HepG2 (cell line): Measurements from ENCODE around the gene UXS1. TPM values are rescaled to one million over a fixed set of nuclear protein-coding genes. Genes with fewer than 3 reads are reported as not detected.
"Not testable (repeated sequence)": the region's sequence is repeated elsewhere in the genome, so short reads cannot be mapped to it uniquely, and the experiment has no call there.

Experiments
- ATAC-seq: fragments of 200-7000 bp; cut with Tn5 transposase; 3 replicates; pipeline ENCODE4 v1.9.1; 2020; ENCODE audit warnings: mild to moderate bottlenecking, moderate library complexity
- BruUV-seq: library from RNA; stranded (reverse); fragments of 400-500 nt; replicated peaks from 2 replicates; lab custom pipeline; 2021; lab: Mats Ljungman, UMichigan
- CTCF ChIA-PET: fragments of 300-600 bp; formaldehyde crosslinking; extraction: SDS; loops from one replicate; lab custom pipeline; 2021; ENCODE audit warnings: low total read pairs, inconsistent platforms, low intra/inter-chr PET ratio; lab: Yijun Ruan, JAX
- POLR2A ChIA-PET: fragments of 350-600 bp; sonication (Branson Sonifier 250); formaldehyde crosslinking; loops from one replicate; lab custom pipeline; 2020; ENCODE audit warnings: antibody characterized with exemption, inconsistent platforms; lab: Yijun Ruan, JAX
- DNase-seq: peaks from one replicate; pipeline ENCODE4 v3.0.0-alpha.2; 2015; ENCODE audit warnings: low spot score
- FAIRE-seq: peaks from 3 replicates; lab custom pipeline; 2011; peaks lifted over from hg19 to GRCh38; lab: Jason Lieb, UNC
- H2AFZ ChIP-seq: one replicate; pipeline ENCODE4 v1.6.1; 2011; ENCODE audit warnings: low read length, inconsistent platforms
- H3K27ac ChIP-seq: fragments of 300-600 bp; 3 replicates; pipeline ENCODE4 v1.8.0; 2011; ENCODE audit warnings: mixed run types, mild to moderate bottlenecking, mixed read lengths, low read length, inconsistent platforms; ENCODE audit not compliant: insufficient read depth; ENCODE audit errors: extremely low read length
- H3K27me3 ChIP-seq, 2 experiments: fragments of 200-600 bp in 1 of 2; 2 replicates in 1 of 2; 3 replicates in 1 of 2; pipeline versions ENCODE4 v1.6.0 to v1.8.0; 2011; ENCODE audit warnings: low read length in 2 of 2, mild to moderate bottlenecking in 2 of 2, moderate library complexity in 2 of 2, inconsistent platforms in 1 of 2; ENCODE audit not compliant: insufficient read depth in 2 of 2, control insufficient read depth in 1 of 2
- H3K36me3 ChIP-seq, 2 experiments: fragments of 200-600 bp in 1 of 2; replicated peaks in 1 of 2; 2 replicates in 1 of 2; 3 replicates in 1 of 2; pipeline versions ENCODE4 v1.5.1 to v1.8.0; 2011; ENCODE audit warnings: low read length in 2 of 2, inconsistent platforms in 1 of 2; ENCODE audit not compliant: insufficient read depth in 2 of 2, control insufficient read depth in 1 of 2
- H3K4me1 ChIP-seq: 2 replicates; pipeline ENCODE4 v1.5.1; 2012; ENCODE audit warnings: low read length, inconsistent platforms; ENCODE audit not compliant: insufficient read depth
- H3K4me2 ChIP-seq: 2 replicates; pipeline ENCODE4 v1.6.0; 2011; ENCODE audit warnings: low read depth, low read length, inconsistent platforms
- H3K4me3 ChIP-seq, 3 experiments: fragments of 200-600 bp in 1 of 3; sonication (generic), shearing (Covaris generic) in 1 of 3; replicated peaks in 1 of 3; 2 replicates each; pipeline ENCODE4 v1.5.1; 2011 to 2016; ENCODE audit warnings: low read length in 3 of 3, inconsistent platforms in 2 of 3, low read depth in 2 of 3, mild to moderate bottlenecking in 2 of 3, control low read depth in 1 of 3, mixed read lengths in 1 of 3; ENCODE audit not compliant: insufficient read depth in 1 of 3
- H3K79me2 ChIP-seq: one replicate; pipeline ENCODE4 v1.6.1; 2011; ENCODE audit warnings: low read length, inconsistent platforms; ENCODE audit not compliant: insufficient read depth
- H3K9ac ChIP-seq: 2 replicates; pipeline ENCODE4 v1.6.0; 2011; ENCODE audit warnings: mild to moderate bottlenecking, low read depth, low read length, inconsistent platforms; ENCODE audit not compliant: insufficient read depth
- H3K9me3 ChIP-seq: 2 replicates; pipeline ENCODE4 v1.5.1; 2012; ENCODE audit warnings: mild to moderate bottlenecking, low read length
- H4K20me1 ChIP-seq: 2 replicates; pipeline ENCODE4 v1.6.0; 2011; ENCODE audit warnings: inconsistent platforms, mild to moderate bottlenecking, low read length, moderate library complexity; ENCODE audit not compliant: insufficient read depth
- AKAP8 ChIP-seq: sonication (generic); formaldehyde crosslinking; IDR thresholded peaks from 2 replicates; pipeline ENCODE4 v1.5.1; 2020; ENCODE audit warnings: mild to moderate bottlenecking, missing genetic modification reagents
- BORCS8-MEF2B ChIP-seq: sonication (generic); formaldehyde crosslinking; IDR thresholded peaks from 2 replicates; pipeline ENCODE4 v1.8.0; 2022; ENCODE audit warnings: mild to moderate bottlenecking, missing genetic modification reagents
- MED13 ChIP-seq: sonication (generic); formaldehyde crosslinking; IDR thresholded peaks from 2 replicates; pipeline ENCODE4 v1.5.0; 2020; ENCODE audit warnings: missing genetic modification reagents
- RARA ChIP-seq: IDR thresholded peaks from 2 replicates; pipeline ENCODE4 v1.6.1; 2016; ENCODE audit warnings: missing genetic modification reagents, missing compliant biosample characterization
- RELA ChIP-seq: sonication (generic); formaldehyde crosslinking; IDR thresholded peaks from 2 replicates; pipeline ENCODE4 v1.4.0; 2020; ENCODE audit warnings: missing genetic modification reagents
- ZNF251 ChIP-seq: sonication (generic); formaldehyde crosslinking; IDR thresholded peaks from 2 replicates; pipeline ENCODE4 v1.9.0; 2021; ENCODE audit warnings: mild to moderate bottlenecking, missing genetic modification reagents
- ZNF343 ChIP-seq: sonication (generic); formaldehyde crosslinking; IDR thresholded peaks from 2 replicates; pipeline ENCODE4 v1.4.0; 2020; ENCODE audit warnings: mild to moderate bottlenecking, missing genetic modification reagents
- WGBS: methylation state at CpG from one replicate; pipeline ENCODE4 v1.1.6; 2017; ENCODE audit warnings: low lambda C conversion rate; 5-methylcytosine and 5-hydroxymethylcytosine counted together
- in situ Hi-C: cut with HindIII; loops from 2 replicates; pipeline ENCODE4 v1.10.0; 2017; ENCODE audit warnings: low pct_unique_long_range_greater_than_20kb; ENCODE audit not compliant: extremely low pct_ligation_motif_present
- intact Hi-C: fragments of 100-400 bp; cut with micrococcal nuclease; formaldehyde crosslinking; loops from one replicate; pipeline ENCODE4 v1.10.0; 2022; ENCODE audit not compliant: unreplicated experiment
- polyA plus RNA-seq, 8 experiments: library from polyadenylated mRNA; depleted of rRNA in 3 of 8; stranded (reverse) in 7 of 8; unstranded in 1 of 8; fragments of >200 nt; fragmentation: Illumina TruSeq in 4 of 8; extraction: Trizol in 4 of 8; gene quantifications; 2 replicates each; pipeline versions ENCODE4 v1.2.1 to v1.2.3, GENCODE V29; 2011 to 2016; ENCODE audit warnings: low read depth in 4 of 8, missing spikeins in 1 of 8, mixed read lengths in 1 of 8; ENCODE audit not compliant: insufficient read depth in 1 of 8
- total RNA-seq, 5 experiments: library from RNA; depleted of rRNA; stranded (reverse); fragments of >200 nt; fragmentation: Illumina TruSeq; extraction: Trizol; gene quantifications; 2 replicates each; pipeline ENCODE4 v1.2.3, GENCODE V29; 2016; ENCODE audit warnings: low read depth in 1 of 5
- TF ChIP-seq, protein P1 (sequence below): sonication (generic); formaldehyde crosslinking; IDR thresholded peaks from 2 replicates; pipeline ENCODE4 v1.4.0; 2020; ENCODE audit warnings: missing genetic modification reagents, low read depth, mild to moderate bottlenecking, borderline replicate concordance
- TF ChIP-seq, protein P2 (sequence below): sonication (generic); formaldehyde crosslinking; IDR thresholded peaks from 2 replicates; pipeline ENCODE4 v1.5.0; 2020; ENCODE audit warnings: missing genetic modification reagents
- TF ChIP-seq, protein P3 (sequence below): sonication (generic); formaldehyde crosslinking; conservative IDR thresholded peaks from 2 replicates; pipeline ENCODE4 v1.8.0; 2022; ENCODE audit warnings: mild to moderate bottlenecking, moderate library complexity, missing genetic modification reagents
- TF ChIP-seq, protein P4 (sequence below): sonication (generic); formaldehyde crosslinking; IDR thresholded peaks from 2 replicates; pipeline ENCODE4 v1.5.1; 2020; ENCODE audit warnings: mild to moderate bottlenecking, missing genetic modification reagents, moderate library complexity

The UXS1 gene
- total and polyA plus RNA-seq, 2 of the 13 experiments (the other 11 are each of a cell fraction or from before 2014, with no cell fraction given), result 53.3 to 110 TPM

DNA sequence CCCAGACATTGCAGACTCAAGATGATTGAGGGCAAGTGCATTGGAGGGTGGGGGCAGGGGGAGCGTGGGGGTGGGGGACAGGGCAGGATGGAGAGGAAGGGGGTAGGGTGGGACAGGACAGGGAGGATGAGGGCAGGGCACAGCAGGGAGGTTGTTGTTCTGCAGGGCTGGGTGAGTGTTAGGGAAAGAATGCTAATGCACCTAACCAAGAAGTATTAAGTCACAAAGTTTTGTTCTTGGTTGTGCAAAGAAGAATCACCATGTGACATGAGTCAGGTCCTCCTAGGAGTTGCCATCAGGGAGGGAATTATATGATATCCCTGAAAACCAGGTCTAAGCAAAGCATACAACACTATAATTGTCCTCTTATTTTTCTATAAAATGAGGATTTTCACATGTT is 10.4 kb upstream of the UXS1 start:
- not testable (repeated sequence) for BruUV-seq, ATAC-seq
- WGBS, result 0% methylated on average over 1 of the region's 1 CpG

DNA sequence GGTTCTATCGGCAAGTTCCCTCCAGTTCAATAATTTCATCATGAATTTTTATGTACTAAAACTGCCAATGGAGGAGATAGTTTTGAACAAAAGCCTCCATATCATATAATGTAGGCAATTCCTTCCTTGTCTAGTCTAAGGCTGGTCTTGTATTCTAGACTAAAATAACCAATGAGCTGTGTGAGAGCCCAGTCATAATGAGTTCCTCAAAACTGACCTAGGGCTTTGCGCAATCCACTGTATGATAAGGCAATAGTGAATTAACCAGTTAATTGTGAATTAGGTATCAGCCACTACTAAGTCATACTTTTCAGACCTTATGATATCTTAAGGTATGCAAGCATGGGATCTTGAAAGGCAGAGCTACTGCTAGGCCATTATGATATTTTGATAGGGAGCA is 7.6 kb upstream of the UXS1 start:
- BruUV-seq, result no TSS peak
- no peak overlapping the region for H2AFZ ChIP-seq
- H3K36me3 ChIP-seq, result no peaks in the 10 kb centered on the region
- in situ Hi-C loops, result no loop called here
- WGBS, result 47% methylated on average over 2 of the region's 2 CpGs
- intact Hi-C loops, result no loop called here
- DNase-seq (no peak), ATAC-seq (no peak), FAIRE-seq (no peak)
- no peak overlapping the region for H3K27ac ChIP-seq
- H3K4me3 ChIP-seq, result no peak overlapping the region
- H3K79me2 ChIP-seq, result no peaks in the 10 kb centered on the region
- no peaks in the 10 kb centered on the region; a peak in 1 of 5 replicates for H3K27me3 ChIP-seq
- no peak overlapping the region for H3K4me2 ChIP-seq
- CTCF ChIA-PET, result no interaction called here
- no peaks in the 10 kb centered on the region for H4K20me1 ChIP-seq
- POLR2A ChIA-PET, result no interaction called here
- H3K4me1 ChIP-seq, result peaks cover 17% of the 10 kb centered on the region
- H3K9me3 ChIP-seq, result no peaks in the 10 kb centered on the region
- no peak overlapping the region for H3K9ac ChIP-seq
- TF ChIP-seq, protein P1, sequence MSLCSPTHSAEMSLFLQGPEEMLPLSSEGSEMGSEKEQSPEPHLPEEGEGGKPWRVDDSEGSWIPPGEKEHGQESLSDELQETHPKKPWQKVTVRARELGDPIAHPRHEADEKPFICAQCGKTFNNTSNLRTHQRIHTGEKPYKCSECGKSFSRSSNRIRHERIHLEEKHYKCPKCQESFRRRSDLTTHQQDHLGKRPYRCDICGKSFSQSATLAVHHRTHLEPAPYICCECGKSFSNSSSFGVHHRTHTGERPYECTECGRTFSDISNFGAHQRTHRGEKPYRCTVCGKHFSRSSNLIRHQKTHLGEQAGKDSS (CRISPR knock-in tag), result no peak
- no peak for TF ChIP-seq RARA (CRISPR knock-in tag)
- no peak for TF ChIP-seq MED13 (CRISPR knock-in tag)
- TF ChIP-seq ZNF343 (CRISPR knock-in tag), result no peak
- TF ChIP-seq, protein P2, sequence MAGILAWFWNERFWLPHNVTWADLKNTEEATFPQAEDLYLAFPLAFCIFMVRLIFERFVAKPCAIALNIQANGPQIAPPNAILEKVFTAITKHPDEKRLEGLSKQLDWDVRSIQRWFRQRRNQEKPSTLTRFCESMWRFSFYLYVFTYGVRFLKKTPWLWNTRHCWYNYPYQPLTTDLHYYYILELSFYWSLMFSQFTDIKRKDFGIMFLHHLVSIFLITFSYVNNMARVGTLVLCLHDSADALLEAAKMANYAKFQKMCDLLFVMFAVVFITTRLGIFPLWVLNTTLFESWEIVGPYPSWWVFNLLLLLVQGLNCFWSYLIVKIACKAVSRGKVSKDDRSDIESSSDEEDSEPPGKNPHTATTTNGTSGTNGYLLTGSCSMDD, result no peak
- TF ChIP-seq RELA (CRISPR knock-in tag), result no peak
- no peak for TF ChIP-seq ZNF251 (CRISPR knock-in tag)
- TF ChIP-seq, protein P3, sequence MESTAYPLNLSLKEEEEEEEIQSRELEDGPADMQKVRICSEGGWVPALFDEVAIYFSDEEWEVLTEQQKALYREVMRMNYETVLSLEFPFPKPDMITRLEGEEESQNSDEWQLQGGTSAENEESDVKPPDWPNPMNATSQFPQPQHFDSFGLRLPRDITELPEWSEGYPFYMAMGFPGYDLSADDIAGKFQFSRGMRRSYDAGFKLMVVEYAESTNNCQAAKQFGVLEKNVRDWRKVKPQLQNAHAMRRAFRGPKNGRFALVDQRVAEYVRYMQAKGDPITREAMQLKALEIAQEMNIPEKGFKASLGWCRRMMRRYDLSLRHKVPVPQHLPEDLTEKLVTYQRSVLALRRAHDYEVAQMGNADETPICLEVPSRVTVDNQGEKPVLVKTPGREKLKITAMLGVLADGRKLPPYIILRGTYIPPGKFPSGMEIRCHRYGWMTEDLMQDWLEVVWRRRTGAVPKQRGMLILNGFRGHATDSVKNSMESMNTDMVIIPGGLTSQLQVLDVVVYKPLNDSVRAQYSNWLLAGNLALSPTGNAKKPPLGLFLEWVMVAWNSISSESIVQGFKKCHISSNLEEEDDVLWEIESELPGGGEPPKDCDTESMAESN (CRISPR knock-in tag), result no peak
- TF ChIP-seq AKAP8 (CRISPR knock-in tag), result no peak
- no peak for TF ChIP-seq BORCS8-MEF2B (CRISPR knock-in tag)
- TF ChIP-seq, protein P4, sequence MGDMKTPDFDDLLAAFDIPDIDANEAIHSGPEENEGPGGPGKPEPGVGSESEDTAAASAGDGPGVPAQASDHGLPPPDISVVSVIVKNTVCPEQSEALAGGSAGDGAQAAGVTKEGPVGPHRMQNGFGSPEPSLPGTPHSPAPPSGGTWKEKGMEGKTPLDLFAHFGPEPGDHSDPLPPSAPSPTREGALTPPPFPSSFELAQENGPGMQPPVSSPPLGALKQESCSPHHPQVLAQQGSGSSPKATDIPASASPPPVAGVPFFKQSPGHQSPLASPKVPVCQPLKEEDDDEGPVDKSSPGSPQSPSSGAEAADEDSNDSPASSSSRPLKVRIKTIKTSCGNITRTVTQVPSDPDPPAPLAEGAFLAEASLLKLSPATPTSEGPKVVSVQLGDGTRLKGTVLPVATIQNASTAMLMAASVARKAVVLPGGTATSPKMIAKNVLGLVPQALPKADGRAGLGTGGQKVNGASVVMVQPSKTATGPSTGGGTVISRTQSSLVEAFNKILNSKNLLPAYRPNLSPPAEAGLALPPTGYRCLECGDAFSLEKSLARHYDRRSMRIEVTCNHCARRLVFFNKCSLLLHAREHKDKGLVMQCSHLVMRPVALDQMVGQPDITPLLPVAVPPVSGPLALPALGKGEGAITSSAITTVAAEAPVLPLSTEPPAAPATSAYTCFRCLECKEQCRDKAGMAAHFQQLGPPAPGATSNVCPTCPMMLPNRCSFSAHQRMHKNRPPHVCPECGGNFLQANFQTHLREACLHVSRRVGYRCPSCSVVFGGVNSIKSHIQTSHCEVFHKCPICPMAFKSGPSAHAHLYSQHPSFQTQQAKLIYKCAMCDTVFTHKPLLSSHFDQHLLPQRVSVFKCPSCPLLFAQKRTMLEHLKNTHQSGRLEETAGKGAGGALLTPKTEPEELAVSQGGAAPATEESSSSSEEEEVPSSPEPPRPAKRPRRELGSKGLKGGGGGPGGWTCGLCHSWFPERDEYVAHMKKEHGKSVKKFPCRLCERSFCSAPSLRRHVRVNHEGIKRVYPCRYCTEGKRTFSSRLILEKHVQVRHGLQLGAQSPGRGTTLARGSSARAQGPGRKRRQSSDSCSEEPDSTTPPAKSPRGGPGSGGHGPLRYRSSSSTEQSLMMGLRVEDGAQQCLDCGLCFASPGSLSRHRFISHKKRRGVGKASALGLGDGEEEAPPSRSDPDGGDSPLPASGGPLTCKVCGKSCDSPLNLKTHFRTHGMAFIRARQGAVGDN, result no peak

More for the DNA sequence above, 10.4 kb upstream of the UXS1 start:
- CTCF ChIA-PET, H3K9ac ChIP-seq, H4K20me1 ChIP-seq, H3K4me1 ChIP-seq, POLR2A ChIA-PET, H3K79me2 ChIP-seq, H2AFZ ChIP-seq, H3K27ac ChIP-seq, H3K4me2 ChIP-seq, intact Hi-C loops, in situ Hi-C loops, H3K4me3 ChIP-seq, DNase-seq, FAIRE-seq, H3K36me3 ChIP-seq, H3K27me3 ChIP-seq, H3K9me3 ChIP-seq: not testable (repeated sequence)
